HG03025 (cell line): ENCODE results near the gene UQCRH.
"Not testable (repeated sequence)": the region's sequence is repeated elsewhere in the genome, so short reads cannot be mapped to it uniquely, and the experiment has no call there.

Source experiments
- ATAC-seq: cut with Tn5 transposase; IDR thresholded peaks from one replicate; pipeline ENCODE4 v1.9.1; 2021; ENCODE audit warnings: mild to moderate bottlenecking, moderate library complexity; ENCODE audit not compliant: unreplicated experiment, low FRiP score

Gene UQCRH

DNA sequence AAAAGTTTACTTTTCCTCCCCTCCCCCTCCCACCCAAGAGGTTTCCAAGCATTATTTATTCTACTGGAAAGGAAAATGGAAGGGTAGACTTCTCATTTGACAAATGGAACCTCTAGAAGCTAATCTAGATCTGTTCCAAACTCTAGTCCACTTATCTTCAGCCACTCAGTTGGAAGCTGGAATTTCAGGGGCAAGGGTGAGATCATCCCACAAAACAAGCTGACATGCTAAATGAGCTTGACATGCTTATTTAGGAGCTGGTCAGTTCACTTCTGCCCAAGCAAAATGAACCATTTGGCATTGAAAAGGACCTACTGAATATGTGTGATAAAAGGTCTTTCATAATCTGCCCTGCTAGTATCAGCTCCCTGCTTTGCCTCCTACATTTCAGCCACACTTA, 5.1 kb upstream of the UQCRH start:
- ATAC-seq: no peak

GRCh38 chr1:46300673-46301405, 2.7 kb upstream of the UQCRH start:
- no peak for ATAC-seq

GRCh38 chr1:46301406-46301807, 2.1 kb upstream of the UQCRH start:
- no peak for ATAC-seq

- ATAC-seq: no peak
Observed at GRCh38 chr1:46301808-46302640, 1.5 kb upstream of the UQCRH start.

GRCh38 chr1:46302641-46303037, 859 bp upstream of the UQCRH start:
- peak; percentile 10 for ATAC-seq

- ATAC-seq: no peak
Observed at GRCh38 chr1:46303872-46304326, 401 bp downstream of the UQCRH start.

DNA sequence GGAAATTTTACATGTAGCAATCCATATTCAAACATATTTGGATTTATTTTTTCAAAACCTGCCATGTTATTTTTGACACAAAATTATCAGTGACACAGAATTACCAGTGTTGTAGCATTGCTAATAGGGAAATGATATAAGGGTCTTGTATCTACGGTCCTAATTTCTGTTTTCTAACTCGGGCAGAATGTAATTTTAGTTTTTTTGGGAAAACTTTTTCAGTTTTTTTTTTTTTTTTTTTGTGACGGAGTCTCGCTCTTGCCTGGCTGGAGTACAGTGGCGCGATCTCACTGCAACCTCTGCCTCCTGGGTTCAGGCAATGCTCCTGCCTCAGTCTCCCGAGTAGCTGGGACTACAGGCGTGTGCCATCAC, 2.6 kb downstream of the UQCRH start:
- ATAC-seq: no peak

DNA sequence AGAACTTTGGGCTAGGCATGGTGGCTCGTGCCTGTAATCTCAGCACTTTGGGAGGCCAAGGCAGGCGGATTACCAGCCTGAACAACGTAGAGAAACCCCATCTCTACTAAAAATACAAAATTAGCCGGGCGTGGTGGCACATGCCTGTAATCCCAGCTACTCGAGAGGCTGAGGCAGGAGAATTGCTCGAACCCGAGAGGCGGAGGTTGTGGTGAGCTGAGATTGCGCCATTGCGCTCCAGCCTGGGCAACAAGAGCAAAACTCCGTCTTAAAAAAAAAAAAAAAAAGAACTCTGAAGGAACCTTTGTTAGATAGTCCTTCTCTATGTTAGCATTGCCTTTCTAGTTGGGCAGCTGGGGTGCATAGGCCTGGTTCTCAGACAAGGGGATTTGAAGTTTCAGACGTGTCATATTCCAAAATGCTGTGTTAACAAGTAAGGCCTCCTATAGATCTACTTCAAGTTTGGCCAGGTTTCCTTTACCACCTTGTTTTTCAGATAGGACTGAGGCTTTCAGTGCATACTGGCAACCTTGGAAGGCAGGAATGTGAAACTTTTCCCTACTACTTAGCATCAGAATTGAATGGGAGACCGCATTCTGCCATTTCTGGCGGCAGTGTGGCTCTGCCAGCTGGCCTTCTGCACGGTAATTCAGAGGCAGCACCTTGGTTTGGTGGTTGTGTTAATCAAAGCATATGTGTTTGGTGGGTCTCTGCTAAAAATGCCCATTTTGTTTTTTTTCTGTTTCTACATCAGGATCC, 6.1 kb downstream of the UQCRH start:
- no peak for ATAC-seq

DNA sequence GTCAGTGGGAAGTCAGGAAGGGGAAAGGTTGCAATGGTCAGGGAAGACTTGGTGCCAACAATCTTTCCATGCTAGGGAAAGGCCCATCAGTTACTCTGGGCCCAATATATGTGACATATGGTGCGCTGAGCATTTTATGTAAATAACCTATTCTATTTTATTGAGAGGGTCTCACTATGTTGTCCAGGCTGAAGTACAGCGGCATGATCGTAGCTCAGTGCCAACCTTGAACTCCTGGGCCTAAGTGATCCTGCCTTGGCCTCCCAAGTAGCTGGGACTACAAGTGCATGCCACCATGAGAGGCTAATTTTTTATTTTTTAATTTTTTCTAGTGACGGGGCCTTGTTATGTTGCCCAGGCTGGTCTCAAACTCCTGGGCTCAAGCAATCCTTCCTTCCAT, 6.8 kb downstream of the UQCRH start:
- no peak for ATAC-seq

DNA sequence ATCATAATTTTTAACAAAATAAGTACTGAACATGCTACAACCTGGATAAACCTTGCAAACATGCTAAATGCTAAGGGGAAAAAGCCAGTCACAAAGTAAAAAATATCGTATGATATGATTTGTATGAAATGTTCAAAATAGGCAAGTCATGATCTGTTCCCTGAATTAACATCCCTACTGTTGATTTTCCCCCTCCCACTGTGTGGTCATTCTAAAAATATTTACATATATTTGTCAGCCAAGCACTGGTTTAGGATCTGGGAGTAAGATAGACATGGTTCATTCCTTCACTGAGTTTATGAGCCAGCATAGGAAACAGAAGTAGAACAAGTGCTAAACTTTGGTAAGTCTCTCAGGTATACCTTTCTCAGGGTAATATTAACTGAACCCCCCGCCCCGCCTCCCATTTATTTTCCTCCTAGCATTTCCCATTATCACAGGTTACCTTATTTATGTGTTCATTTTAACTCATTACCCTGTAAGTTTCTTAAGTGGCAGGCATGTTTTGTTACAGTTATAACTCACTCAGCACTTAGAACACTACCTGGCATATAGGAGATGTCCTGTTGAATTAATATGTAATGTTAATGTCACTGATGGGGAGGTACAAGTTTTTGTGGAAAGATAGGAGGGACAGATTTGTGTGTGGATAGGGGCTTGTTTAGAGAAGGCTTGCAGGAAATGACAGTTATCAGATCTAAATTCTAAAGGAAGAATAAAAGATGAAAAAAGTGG, 12.3 kb downstream of the UQCRH start:
- ATAC-seq: no peak

DNA sequence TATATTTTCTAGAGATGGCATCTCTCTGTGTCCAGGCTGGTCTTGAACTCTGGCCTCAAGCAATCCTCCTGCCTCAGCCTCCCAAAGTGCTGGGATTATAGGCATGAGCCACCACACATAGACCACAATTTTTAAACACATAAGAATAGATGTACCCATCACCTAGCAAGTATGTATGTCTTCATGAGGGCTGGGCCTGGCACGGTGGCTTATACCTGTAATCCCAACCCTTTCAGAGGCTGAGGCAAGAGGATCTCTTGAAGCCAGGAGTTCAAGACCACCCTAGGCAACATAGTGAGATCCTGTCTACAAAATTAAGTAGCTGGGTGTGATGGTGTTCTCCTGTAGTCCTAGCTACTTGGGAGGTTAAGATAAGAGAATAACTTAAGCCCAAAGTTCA, 13.8 kb downstream of the UQCRH start:
- ATAC-seq: no peak

GRCh38 chr1:46319301-46319700, 15.8 kb downstream of the UQCRH start:
- not testable (repeated sequence) for ATAC-seq

DNA sequence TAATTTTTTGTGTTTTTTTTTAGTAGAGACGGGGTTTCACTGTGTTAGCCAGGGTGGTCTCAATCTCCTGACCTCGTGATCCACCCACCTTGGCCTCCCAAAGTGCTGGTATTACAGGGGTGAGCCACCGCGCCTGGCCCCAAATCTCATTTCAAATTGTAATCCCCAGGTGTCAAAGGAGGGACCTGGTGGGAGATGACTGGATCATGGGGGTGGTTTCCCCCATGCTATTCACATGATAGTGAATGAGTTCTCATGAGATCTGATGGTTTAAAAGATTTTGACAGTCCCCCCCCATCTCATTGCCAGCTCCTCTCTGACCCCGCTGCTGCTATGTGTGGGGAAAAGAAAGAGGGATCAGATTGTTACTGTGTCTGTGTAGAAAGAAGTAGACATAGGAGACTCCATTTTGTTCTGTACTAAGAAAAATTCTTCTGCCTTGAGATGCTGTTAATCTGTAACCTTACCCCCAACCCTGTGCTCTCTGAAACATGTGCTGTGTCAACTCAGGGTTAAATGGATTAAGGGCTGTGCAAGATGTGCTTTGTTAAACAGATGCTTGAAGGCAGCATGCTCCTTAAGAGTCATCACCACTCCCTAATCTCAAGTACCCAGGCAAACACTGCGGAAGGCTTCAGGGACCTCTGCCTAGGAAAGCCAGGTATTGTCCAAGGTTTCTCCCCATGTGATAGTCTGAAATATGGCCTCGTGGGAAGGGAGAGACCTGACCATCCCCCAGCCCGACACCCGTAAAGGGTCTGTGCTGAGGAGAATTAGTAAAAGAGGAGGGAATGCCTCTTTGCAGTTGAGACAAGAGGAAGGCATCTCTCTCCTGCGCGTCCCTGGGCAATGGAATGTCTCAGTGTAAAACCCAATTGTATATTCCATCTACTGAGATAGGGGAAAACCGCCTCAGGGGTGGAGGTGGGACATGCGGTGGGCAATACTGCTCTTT, 16.7 kb downstream of the UQCRH start:
- ATAC-seq: not testable (repeated sequence)

DNA sequence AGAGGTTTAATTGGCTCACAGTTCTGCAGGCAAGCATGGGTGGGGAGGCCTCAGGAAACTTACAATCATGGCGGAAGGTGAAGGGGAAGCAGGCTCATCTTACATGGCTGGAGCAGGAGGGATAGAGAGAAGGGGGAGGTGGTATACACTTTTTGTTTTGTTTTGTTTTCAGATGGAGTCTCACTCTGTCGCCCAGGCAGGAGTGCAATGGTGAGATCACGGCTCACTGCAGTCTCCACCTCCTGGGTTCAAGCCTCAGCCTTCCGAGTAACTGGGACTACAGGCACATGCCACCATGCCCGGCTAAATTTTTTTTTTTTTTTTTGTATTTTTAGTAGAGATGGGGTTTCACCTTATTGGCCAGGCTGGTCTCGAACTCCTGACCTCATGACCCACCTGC, 18.7 kb downstream of the UQCRH start:
- not testable (repeated sequence) for ATAC-seq

GRCh38 chr1:46325285-46326076, 22.0 kb downstream of the UQCRH start:
- ATAC-seq: not testable (repeated sequence)

DNA sequence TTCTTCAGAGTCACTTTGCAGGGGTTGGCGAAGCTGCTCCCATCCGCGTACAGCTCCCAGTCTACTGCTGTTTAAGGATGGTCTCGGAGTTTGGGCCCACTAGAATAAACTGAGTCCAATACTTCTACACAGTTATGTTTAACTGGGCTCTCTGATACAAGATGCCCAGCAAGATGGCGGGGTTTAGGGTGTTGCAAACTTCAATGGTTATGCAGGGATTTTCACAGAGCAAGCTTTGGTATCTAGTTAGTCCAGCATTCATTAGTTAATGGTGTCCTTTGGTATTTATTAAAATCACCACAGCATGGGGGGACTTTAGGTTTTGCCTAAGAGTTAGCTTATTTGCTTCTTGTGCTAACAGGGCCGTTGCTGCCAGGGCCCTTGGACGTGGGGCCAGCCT, 24.7 kb downstream of the UQCRH start:
- ATAC-seq: not testable (repeated sequence)

- not testable (repeated sequence) for ATAC-seq
Observed at GRCh38 chr1:46329807-46330206, 26.3 kb downstream of the UQCRH start.

- ATAC-seq: not testable (repeated sequence)
Observed at GRCh38 chr1:46330381-46330780, 26.9 kb downstream of the UQCRH start.
